Heart left ventricle (tissue), 13 donors: ENCODE data around the gene YWHAH.

ENCODE experiments used
- CTCF ChIP-seq, 12 donors: fragments of 200-600 bp; sonication (generic) in 4 of 12; IDR thresholded peaks; one replicate each; pipeline versions ENCODE4 v1.5.0 to v1.8.0; 2018 to 2022; ENCODE audit warnings: antibody characterized with exemption in 12 of 12, mild to moderate bottlenecking in 5 of 12
- POLR2A ChIP-seq, 2 donors: fragments of 450-650 bp; IDR thresholded peaks; one replicate each; pipeline ENCODE4 v1.6.1; 2017; ENCODE audit warnings: antibody characterized with exemption in 2 of 2, mild to moderate bottlenecking in 2 of 2, moderate library complexity in 2 of 2
- donor health status: ischemic (EF 13 %, LVEDD 7.1; RV severe dilation, severe dysfunction).
- donor health status: DM: no; HTN: yes; CAD: no.
- donor health status: DM: no; HTN: no; CAD: no.
- donor health status: ischemic (EF 25% LVEDD 6.9; RV normal size, moderate dysfunction).
- donor health status: ischemic (EF 25% LVEDD 5.7; RV mildly dilated, moderate dysfunction).
- donor health status: ischemic (EF 35%, LVEDD 5.7; RV mildly dilated, moderate dysfunction).
- donor health status: nonischemic (EF 11% LVEDD 7.7; RV severe dilation, severe dysfunction).
- donor health status: DM: yes; HTN: yes; CAD: no.
- donor health status: PGD.
- donor health status: ischemic (EF 29% LVEDD 5.4; RV normal size, mild dysfunction).
- donor health status: nonischemic (EF 23%, LVEDD 6.1; RV moderate dilation, normal function).

- TF ChIP-seq CTCF (IDR thresholded peaks at IDR 0.05) (no peak), POLR2A (IDR thresholded peaks at IDR 0.05) (no peak)
Measured at GRCh38 chr22:31932863-31933262, 11.5 kb upstream of the YWHAH start.
